HepG2 (cell line): ENCODE results near the gene DDAH1. TPM values are rescaled to one million over a fixed set of nuclear protein-coding genes. Genes with fewer than 3 reads are reported as not detected.

Source experiments
- ADNP ChIP-seq: sonication (generic); formaldehyde crosslinking; IDR thresholded peaks from 2 replicates; pipeline ENCODE4 v1.4.0; 2020; ENCODE audit warnings: missing genetic modification reagents
- E2F2 ChIP-seq: sonication (generic); formaldehyde crosslinking; IDR thresholded peaks from 2 replicates; pipeline ENCODE4 v1.4.0; 2020; ENCODE audit warnings: missing genetic modification reagents, borderline replicate concordance
- FUBP1 ChIP-seq: sonication (generic); formaldehyde crosslinking; IDR thresholded peaks from 2 replicates; pipeline ENCODE4 v1.5.1; 2020; ENCODE audit warnings: missing genetic modification reagents, mild to moderate bottlenecking, borderline replicate concordance
- HMGA1 ChIP-seq: sonication (generic); formaldehyde crosslinking; conservative IDR thresholded peaks from 2 replicates; pipeline ENCODE4 v1.4.0; 2020; ENCODE audit warnings: missing genetic modification reagents
- HMGXB3 ChIP-seq: sonication (generic); formaldehyde crosslinking; IDR thresholded peaks from 2 replicates; pipeline ENCODE4 v1.4.0; 2020; ENCODE audit warnings: missing genetic modification reagents, borderline replicate concordance
- MYNN ChIP-seq: sonication (generic); formaldehyde crosslinking; IDR thresholded peaks from 2 replicates; pipeline ENCODE4 v1.4.0; 2020; ENCODE audit warnings: mild to moderate bottlenecking, low read depth, missing genetic modification reagents
- NFIB ChIP-seq: sonication (generic); formaldehyde crosslinking; IDR thresholded peaks from 2 replicates; pipeline ENCODE4 v1.9.0; 2021; ENCODE audit warnings: missing genetic modification reagents, mild to moderate bottlenecking, borderline replicate concordance
- NR2C2 ChIP-seq: sonication (generic); formaldehyde crosslinking; IDR thresholded peaks from 2 replicates; pipeline ENCODE4 v1.4.0; 2020; ENCODE audit warnings: missing genetic modification reagents, mild to moderate bottlenecking, moderate library complexity, borderline replicate concordance
- RORA ChIP-seq: sonication (generic); formaldehyde crosslinking; IDR thresholded peaks from 2 replicates; pipeline ENCODE4 v1.5.0; 2020; ENCODE audit warnings: mild to moderate bottlenecking, missing genetic modification reagents, moderate library complexity
- SMAD1 ChIP-seq: sonication (generic); formaldehyde crosslinking; IDR thresholded peaks from 2 replicates; pipeline ENCODE4 v1.4.0; 2020; ENCODE audit warnings: missing genetic modification reagents, low read depth, mild to moderate bottlenecking, borderline replicate concordance
- SMARCE1 ChIP-seq: fragments of 450-650 bp; IDR thresholded peaks from 2 replicates; pipeline ENCODE4 v1.6.1; 2017; ENCODE audit warnings: borderline replicate concordance
- SP140L ChIP-seq: sonication (generic); formaldehyde crosslinking; IDR thresholded peaks from 2 replicates; pipeline ENCODE4 v1.4.0; 2020; ENCODE audit warnings: missing genetic modification reagents, borderline replicate concordance
- SP2 ChIP-seq: sonication (generic); formaldehyde crosslinking; IDR thresholded peaks from 2 replicates; pipeline ENCODE4 v1.5.1; 2020; ENCODE audit warnings: mild to moderate bottlenecking, missing genetic modification reagents
- SP5 ChIP-seq: IDR thresholded peaks from 2 replicates; pipeline ENCODE4 v1.6.1; 2016; ENCODE audit warnings: low read depth, borderline replicate concordance
- SRSF9 ChIP-seq: fragments of 200-400 bp; formaldehyde crosslinking; IDR thresholded peaks from 2 replicates; pipeline ENCODE4 v1.6.1; 2018; ENCODE audit warnings: borderline replicate concordance, mild to moderate bottlenecking, low read depth, low read length; ENCODE audit not compliant: insufficient read depth, poor library complexity, severe bottlenecking
- STAG1 ChIP-seq: sonication (generic); formaldehyde crosslinking; IDR thresholded peaks from 2 replicates; pipeline ENCODE4 v1.4.0; 2020; ENCODE audit warnings: missing genetic modification reagents
- ZBTB38 ChIP-seq: sonication (generic); formaldehyde crosslinking; IDR thresholded peaks from 2 replicates; pipeline ENCODE4 v1.5.1; 2020; ENCODE audit warnings: mild to moderate bottlenecking, missing genetic modification reagents
- ZNF3 ChIP-seq: IDR thresholded peaks from 2 replicates; pipeline ENCODE4 v1.7.0; 2017; ENCODE audit warnings: inconsistent platforms
- ZNF501 ChIP-seq: sonication (generic); formaldehyde crosslinking; IDR thresholded peaks from 2 replicates; pipeline ENCODE4 v1.5.1; 2020; ENCODE audit warnings: mild to moderate bottlenecking, moderate library complexity, missing genetic modification reagents
- ZNF678 ChIP-seq: sonication (generic); formaldehyde crosslinking; IDR thresholded peaks from 2 replicates; pipeline ENCODE4 v1.4.0; 2020; ENCODE audit warnings: mild to moderate bottlenecking, missing genetic modification reagents
- polyA plus RNA-seq, 8 experiments: library from polyadenylated mRNA; depleted of rRNA in 3 of 8; stranded (reverse) in 7 of 8; unstranded in 1 of 8; fragments of >200 nt; fragmentation: Illumina TruSeq in 4 of 8; extraction: Trizol in 4 of 8; gene quantifications; 2 replicates each; pipeline versions ENCODE4 v1.2.1 to v1.2.3, GENCODE V29; 2011 to 2016; ENCODE audit warnings: low read depth in 4 of 8, missing spikeins in 1 of 8, mixed read lengths in 1 of 8; ENCODE audit not compliant: insufficient read depth in 1 of 8
- total RNA-seq, 5 experiments: library from RNA; depleted of rRNA; stranded (reverse); fragments of >200 nt; fragmentation: Illumina TruSeq; extraction: Trizol; gene quantifications; 2 replicates each; pipeline ENCODE4 v1.2.3, GENCODE V29; 2016; ENCODE audit warnings: low read depth in 1 of 5
- TF ChIP-seq, protein P1 (sequence below): sonication (generic); formaldehyde crosslinking; IDR thresholded peaks from 2 replicates; pipeline ENCODE4 v1.5.0; 2020; ENCODE audit warnings: missing genetic modification reagents, mild to moderate bottlenecking, borderline replicate concordance

DDAH1 gene
- total and polyA plus RNA-seq, 2 of the 13 experiments (the other 11 are each of a cell fraction or from before 2014, with no cell fraction given): 39.7 to 64.4 TPM

DNA sequence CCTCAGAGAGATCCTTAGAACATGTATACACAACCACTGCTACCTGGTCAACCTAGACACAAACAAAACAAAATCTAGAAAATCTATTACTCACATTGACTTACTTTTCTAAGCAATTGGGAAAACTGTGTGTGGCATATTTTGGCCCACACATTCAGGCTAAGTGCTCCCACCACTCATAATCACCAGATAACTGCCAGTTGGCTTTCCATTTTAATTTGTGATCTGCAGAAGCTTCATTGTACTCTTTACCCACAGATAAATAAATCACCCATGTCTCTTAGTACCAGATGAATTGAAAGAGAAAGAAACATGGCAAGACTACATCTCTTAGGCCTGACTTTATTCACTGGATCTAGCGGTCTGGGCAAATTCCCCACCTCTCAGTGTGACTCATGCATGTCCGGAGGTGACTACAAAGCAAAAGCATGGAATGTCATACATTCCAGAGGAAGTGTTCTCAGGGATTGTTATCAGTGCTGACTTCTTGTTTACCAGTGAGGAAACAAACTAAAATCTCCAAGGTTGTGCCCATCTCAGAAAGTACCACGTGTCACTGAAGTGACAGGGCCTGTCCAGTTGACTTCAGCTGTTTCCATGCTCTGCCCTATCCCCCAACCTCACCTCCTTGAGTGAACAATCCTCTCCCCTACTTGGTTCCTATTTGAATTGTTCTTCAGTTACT, 136.1 kb downstream of the DDAH1 start (continued):
- TF ChIP-seq HMGXB3 (CRISPR knock-in tag) (peak; percentile 76; the same call in 1 of the 2 replicates), SMARCE1 (no peak), ADNP (CRISPR knock-in tag) (no peak), SP2 (no peak), SP5 (CRISPR knock-in tag) (peak; percentile 85), ZBTB38 (CRISPR knock-in tag) (no peak), ZNF3 (no peak), RORA (CRISPR knock-in tag) (no peak), HMGA1 (CRISPR knock-in tag) (no peak), MYNN (no peak), ZNF678 (CRISPR knock-in tag) (no peak), ZNF501 (CRISPR knock-in tag) (no peak), E2F2 (no peak), SP140L (no peak), SMAD1 (no peak), STAG1 (CRISPR knock-in tag) (0 out of 2 replicates have a peak, but pooled peaks have one; percentile 7), FUBP1 (CRISPR knock-in tag) (0 out of 2 replicates have a peak, but pooled peaks have one; percentile 64), NR2C2 (no peak), SRSF9 (no peak), NFIB (CRISPR knock-in tag) (no peak)
- TF ChIP-seq, protein P1, sequence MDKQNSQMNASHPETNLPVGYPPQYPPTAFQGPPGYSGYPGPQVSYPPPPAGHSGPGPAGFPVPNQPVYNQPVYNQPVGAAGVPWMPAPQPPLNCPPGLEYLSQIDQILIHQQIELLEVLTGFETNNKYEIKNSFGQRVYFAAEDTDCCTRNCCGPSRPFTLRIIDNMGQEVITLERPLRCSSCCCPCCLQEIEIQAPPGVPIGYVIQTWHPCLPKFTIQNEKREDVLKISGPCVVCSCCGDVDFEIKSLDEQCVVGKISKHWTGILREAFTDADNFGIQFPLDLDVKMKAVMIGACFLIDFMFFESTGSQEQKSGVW: no peak
